ENCODE data around the gene RIN3.

RIN3 gene

DNA sequence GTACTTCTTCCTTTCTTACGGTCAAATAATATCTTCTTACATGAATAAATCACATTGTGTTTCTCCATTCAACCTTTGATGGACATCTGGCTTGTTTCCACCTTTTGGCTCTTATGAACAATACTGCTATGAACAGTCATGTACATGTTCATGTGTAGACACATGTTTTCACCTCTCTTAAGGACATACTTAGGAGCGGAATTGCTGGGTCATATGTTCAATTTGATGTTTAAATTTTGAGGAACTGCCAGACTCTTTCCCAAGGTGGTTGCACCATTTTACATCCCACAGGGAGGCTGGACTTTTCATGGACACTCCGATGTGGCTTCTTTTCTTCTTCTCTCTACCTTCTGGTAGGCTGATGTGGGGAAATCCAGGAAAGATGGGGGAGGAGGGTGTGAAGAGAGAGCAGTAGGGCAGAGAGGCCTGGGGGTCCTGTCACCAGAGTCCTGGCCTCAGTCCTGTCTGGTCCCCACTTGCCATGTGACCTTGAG lies 218.1 kb downstream of the RIN3 start:
- TF ChIP-seq, protein P1, sequence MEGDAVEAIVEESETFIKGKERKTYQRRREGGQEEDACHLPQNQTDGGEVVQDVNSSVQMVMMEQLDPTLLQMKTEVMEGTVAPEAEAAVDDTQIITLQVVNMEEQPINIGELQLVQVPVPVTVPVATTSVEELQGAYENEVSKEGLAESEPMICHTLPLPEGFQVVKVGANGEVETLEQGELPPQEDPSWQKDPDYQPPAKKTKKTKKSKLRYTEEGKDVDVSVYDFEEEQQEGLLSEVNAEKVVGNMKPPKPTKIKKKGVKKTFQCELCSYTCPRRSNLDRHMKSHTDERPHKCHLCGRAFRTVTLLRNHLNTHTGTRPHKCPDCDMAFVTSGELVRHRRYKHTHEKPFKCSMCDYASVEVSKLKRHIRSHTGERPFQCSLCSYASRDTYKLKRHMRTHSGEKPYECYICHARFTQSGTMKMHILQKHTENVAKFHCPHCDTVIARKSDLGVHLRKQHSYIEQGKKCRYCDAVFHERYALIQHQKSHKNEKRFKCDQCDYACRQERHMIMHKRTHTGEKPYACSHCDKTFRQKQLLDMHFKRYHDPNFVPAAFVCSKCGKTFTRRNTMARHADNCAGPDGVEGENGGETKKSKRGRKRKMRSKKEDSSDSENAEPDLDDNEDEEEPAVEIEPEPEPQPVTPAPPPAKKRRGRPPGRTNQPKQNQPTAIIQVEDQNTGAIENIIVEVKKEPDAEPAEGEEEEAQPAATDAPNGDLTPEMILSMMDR (IDR thresholded peaks at IDR 0.05; ENCODE audit: low read depth, low read length): no peak
- no peak for TF ChIP-seq MYC (IDR thresholded peaks at IDR 0.05; ENCODE audit: low read depth, low read length)
- no peak for TF ChIP-seq MAX (IDR thresholded peaks at IDR 0.05; ENCODE audit: low read depth, low read length)
- no peak for TF ChIP-seq POLR2A (IDR thresholded peaks at IDR 0.05; ENCODE audit: extremely low read depth, insufficient read length)
- H3K4me3 ChIP-seq (ENCODE audit: low read depth, low read length): no peak overlapping the region
- no peak for DNase-seq (ENCODE audit: low read depth)

- TF ChIP-seq, protein P1 (IDR thresholded peaks at IDR 0.05; ENCODE audit: low read depth, low read length): no peak
- TF ChIP-seq MAX (IDR thresholded peaks at IDR 0.05; ENCODE audit: low read depth, low read length) (no peak), MYC (IDR thresholded peaks at IDR 0.05; ENCODE audit: low read depth, low read length) (no peak), POLR2A (IDR thresholded peaks at IDR 0.05; ENCODE audit: extremely low read depth, insufficient read length) (no peak)
- DNase-seq (ENCODE audit: low read depth): no peak
- no peak overlapping the region for H3K4me3 ChIP-seq (ENCODE audit: low read depth, low read length)
These were observed 219.4 kb downstream of the RIN3 start for GRCh38 chr14:92733007-92733406.

DNA sequence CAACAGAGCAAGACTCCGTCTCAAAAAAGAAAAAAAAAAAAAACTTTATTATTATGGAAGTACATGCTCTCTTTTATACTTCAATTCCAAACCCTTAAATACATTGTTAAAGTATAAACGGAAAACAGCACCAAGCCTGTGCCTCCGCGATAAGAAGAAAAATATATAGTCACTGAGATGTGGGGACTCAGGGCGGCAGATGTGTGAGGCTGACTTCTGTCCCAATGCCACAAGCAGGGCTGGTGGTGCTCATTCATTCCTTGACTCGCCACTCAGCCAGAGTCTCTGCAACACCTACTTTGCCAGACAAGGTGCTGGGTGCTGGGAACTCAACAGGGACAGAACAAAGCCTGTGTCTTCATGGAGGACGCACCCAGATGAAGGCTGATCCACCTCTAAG lies 221.0 kb downstream of the RIN3 start:
- TF ChIP-seq MAX (IDR thresholded peaks at IDR 0.05; ENCODE audit: low read depth, low read length) (no peak), POLR2A (IDR thresholded peaks at IDR 0.05; ENCODE audit: extremely low read depth, insufficient read length) (no peak), MYC (IDR thresholded peaks at IDR 0.05; ENCODE audit: low read depth, low read length) (no peak)
- TF ChIP-seq, protein P1 (IDR thresholded peaks at IDR 0.05; ENCODE audit: low read depth, low read length): no peak
- H3K4me3 ChIP-seq (ENCODE audit: low read depth, low read length): no peak overlapping the region
- DNase-seq (ENCODE audit: low read depth): no peak

GRCh38 chr14:92735344-92735743 lies 221.8 kb downstream of the RIN3 start:
- no peak for DNase-seq (ENCODE audit: low read depth)
- H3K4me3 ChIP-seq (ENCODE audit: low read depth, low read length): no peak overlapping the region
- TF ChIP-seq, protein P1 (IDR thresholded peaks at IDR 0.05; ENCODE audit: low read depth, low read length): no peak
- TF ChIP-seq MAX (IDR thresholded peaks at IDR 0.05; ENCODE audit: low read depth, low read length) (no peak), POLR2A (IDR thresholded peaks at IDR 0.05; ENCODE audit: extremely low read depth, insufficient read length) (no peak), MYC (IDR thresholded peaks at IDR 0.05; ENCODE audit: low read depth, low read length) (no peak)

DNA sequence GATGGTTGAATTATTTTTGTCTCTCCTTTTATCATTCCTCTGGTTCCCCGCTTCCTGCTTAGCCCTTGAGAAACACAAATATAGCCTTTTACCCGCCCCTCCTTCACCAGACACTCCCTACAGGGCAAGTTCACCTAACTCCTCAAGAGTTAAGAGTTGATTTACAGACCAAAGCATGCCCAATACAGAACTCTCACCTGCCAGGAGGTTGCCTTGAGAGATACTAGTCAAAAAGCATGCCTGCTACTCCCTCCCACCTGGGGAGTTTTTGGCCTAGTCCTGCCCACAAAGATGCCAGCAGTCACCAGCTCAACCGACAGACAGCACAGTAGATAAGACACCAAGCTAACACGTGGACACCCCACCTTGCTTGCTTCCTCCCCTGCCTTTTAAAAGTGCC lies 223.6 kb downstream of the RIN3 start:
- no peak for DNase-seq (ENCODE audit: low read depth)
- H3K4me3 ChIP-seq (ENCODE audit: low read depth, low read length): no peak overlapping the region

More for the DNA sequence above, 223.6 kb downstream of the RIN3 start:
- TF ChIP-seq MAX (IDR thresholded peaks at IDR 0.05; ENCODE audit: low read depth, low read length): no peak
- TF ChIP-seq MYC (IDR thresholded peaks at IDR 0.05; ENCODE audit: low read depth, low read length): no peak
- TF ChIP-seq, protein P1 (IDR thresholded peaks at IDR 0.05; ENCODE audit: low read depth, low read length): no peak
- no peak for TF ChIP-seq POLR2A (IDR thresholded peaks at IDR 0.05; ENCODE audit: extremely low read depth, insufficient read length)

Measured in NB4 (cell line).